Glutamatergic neuron (in vitro differentiated cells): ENCODE measurements around the gene DYNC2H1. TPM values are rescaled to one million over a fixed set of nuclear protein-coding genes. Genes with fewer than 3 reads are reported as not detected.

Source experiments
- DNase-seq: peaks from one replicate; pipeline ENCODE4 v3.0.0; 2022
- H3K27ac Mint-ChIP-seq: one replicate; pipeline ENCODE4 v1.8.0; 2020; ENCODE audit warnings: mild to moderate bottlenecking, mixed read lengths, inconsistent platforms; ENCODE audit not compliant: unreplicated experiment
- H3K27me3 Mint-ChIP-seq: one replicate; pipeline ENCODE4 v1.8.0; 2020; ENCODE audit warnings: mild to moderate bottlenecking, moderate library complexity, mixed read lengths, inconsistent platforms; ENCODE audit not compliant: unreplicated experiment
- H3K36me3 Mint-ChIP-seq: one replicate; pipeline ENCODE4 v1.8.0; 2020; ENCODE audit warnings: mild to moderate bottlenecking, mixed read lengths, inconsistent platforms; ENCODE audit not compliant: unreplicated experiment
- H3K4me1 Mint-ChIP-seq: one replicate; pipeline ENCODE4 v1.8.0; 2020; ENCODE audit warnings: mild to moderate bottlenecking, low read depth, mixed read lengths, inconsistent platforms; ENCODE audit not compliant: unreplicated experiment
- H3K4me3 Mint-ChIP-seq: one replicate; pipeline ENCODE4 v1.8.0; 2020; ENCODE audit warnings: mild to moderate bottlenecking, mixed read lengths, inconsistent platforms; ENCODE audit not compliant: unreplicated experiment
- H3K9me3 Mint-ChIP-seq: one replicate; pipeline ENCODE4 v1.8.0; 2020; ENCODE audit warnings: mild to moderate bottlenecking, moderate library complexity, mixed read lengths, inconsistent platforms; ENCODE audit not compliant: unreplicated experiment
- total RNA-seq: library from RNA; stranded (reverse); fragmentation: NEBNext Ultra II Directional; extraction: Animal tissue kit (Norgen Biotek cat#: 25700); gene quantifications from one replicate; pipeline ENCODE4 v1.2.1, GENCODE V29; 2021; ENCODE audit not compliant: unreplicated experiment
- TF ChIP-seq, protein P1 (sequence below): fragments of 200-600 bp; sonication (generic); IDR thresholded peaks from one replicate; pipeline ENCODE4 v1.5.0; 2021; ENCODE audit not compliant: partially characterized antibody, unreplicated experiment

The DYNC2H1 gene
- total RNA-seq, 1 donor from 2014 or later: 9.7 TPM

DNA sequence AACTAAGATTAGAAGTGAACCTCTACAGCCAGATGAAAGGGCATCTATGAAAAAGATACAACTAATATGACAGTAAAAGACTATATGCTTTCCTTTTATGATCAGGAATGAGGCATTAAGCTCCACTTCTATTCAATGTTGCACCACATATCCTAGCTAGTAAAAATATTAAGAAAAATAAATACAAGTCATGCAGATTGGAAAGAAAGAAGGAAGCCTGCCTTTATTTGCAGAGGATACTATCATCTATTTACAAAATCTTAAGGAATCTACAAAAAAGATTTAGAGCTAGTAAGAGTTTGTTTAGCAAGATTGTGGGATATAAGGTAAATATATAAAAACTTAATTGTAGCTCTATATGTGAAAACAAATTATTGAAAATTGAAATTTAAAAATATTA is 308.8 kb downstream of the DYNC2H1 start:
- Mint-ChIP-seq H3K4me1 (no peaks in the 10 kb centered on the region), H3K27me3 (no peaks in the 10 kb centered on the region), H3K27ac (no peak overlapping the region), H3K9me3 (peaks cover 2% of the 10 kb centered on the region), H3K36me3 (no peaks in the 10 kb centered on the region), H3K4me3 (no peak overlapping the region)
- TF ChIP-seq, protein P1, sequence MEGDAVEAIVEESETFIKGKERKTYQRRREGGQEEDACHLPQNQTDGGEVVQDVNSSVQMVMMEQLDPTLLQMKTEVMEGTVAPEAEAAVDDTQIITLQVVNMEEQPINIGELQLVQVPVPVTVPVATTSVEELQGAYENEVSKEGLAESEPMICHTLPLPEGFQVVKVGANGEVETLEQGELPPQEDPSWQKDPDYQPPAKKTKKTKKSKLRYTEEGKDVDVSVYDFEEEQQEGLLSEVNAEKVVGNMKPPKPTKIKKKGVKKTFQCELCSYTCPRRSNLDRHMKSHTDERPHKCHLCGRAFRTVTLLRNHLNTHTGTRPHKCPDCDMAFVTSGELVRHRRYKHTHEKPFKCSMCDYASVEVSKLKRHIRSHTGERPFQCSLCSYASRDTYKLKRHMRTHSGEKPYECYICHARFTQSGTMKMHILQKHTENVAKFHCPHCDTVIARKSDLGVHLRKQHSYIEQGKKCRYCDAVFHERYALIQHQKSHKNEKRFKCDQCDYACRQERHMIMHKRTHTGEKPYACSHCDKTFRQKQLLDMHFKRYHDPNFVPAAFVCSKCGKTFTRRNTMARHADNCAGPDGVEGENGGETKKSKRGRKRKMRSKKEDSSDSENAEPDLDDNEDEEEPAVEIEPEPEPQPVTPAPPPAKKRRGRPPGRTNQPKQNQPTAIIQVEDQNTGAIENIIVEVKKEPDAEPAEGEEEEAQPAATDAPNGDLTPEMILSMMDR: no peak
- no peak for DNase-seq

- no peaks in the 10 kb centered on the region for H3K36me3 Mint-ChIP-seq
- H3K27me3 Mint-ChIP-seq: no peaks in the 10 kb centered on the region
- no peaks in the 10 kb centered on the region for H3K4me1 Mint-ChIP-seq
- TF ChIP-seq, protein P1: no peak
- DNase-seq: no peak
- H3K9me3 Mint-ChIP-seq: peaks cover 2% of the 10 kb centered on the region
- no peak overlapping the region for H3K27ac Mint-ChIP-seq
- H3K4me3 Mint-ChIP-seq: no peak overlapping the region
These were observed 311.4 kb downstream of the DYNC2H1 start for GRCh38 chr11:103420593-103420992.

DNA sequence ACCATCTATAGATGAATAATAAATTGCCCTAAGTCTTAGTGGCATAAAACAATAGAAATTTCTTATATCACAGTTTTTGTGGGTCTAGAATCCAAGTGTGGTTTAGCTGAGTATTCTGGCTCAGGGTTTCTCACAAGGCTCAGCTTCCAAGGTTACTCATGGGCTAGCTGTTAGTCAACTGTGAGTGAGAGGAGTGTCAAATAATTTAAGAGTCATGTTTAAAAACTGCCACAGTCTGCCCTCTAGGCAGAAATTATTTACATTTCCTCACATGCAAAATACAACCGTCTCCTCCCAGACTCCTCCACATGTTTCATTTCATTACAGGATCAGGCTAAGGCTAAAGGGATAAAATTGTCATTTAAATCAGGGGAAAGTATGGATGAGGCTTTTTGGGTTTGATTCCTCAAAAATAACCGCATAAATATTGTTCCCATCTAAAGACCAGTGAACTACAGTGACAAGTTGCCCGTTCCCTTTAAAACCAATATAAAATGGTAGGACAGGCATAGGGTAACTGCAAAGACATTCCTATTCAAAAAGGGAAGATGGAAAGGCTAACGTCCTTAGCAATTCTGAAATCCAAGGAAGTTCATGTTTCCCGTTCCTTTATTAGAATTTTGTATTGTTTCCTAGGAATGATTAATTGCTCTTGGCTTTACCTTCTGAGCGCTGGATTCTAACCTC is 324.3 kb downstream of the DYNC2H1 start:
- TF ChIP-seq, protein P1: no peak
- no peaks in the 10 kb centered on the region for H3K9me3 Mint-ChIP-seq
- H3K4me1 Mint-ChIP-seq: no peaks in the 10 kb centered on the region
- H3K27me3 Mint-ChIP-seq: no peaks in the 10 kb centered on the region
- DNase-seq: no peak
- no peak overlapping the region for H3K4me3 Mint-ChIP-seq
- H3K36me3 Mint-ChIP-seq: no peaks in the 10 kb centered on the region
- H3K27ac Mint-ChIP-seq: no peak overlapping the region

DNA sequence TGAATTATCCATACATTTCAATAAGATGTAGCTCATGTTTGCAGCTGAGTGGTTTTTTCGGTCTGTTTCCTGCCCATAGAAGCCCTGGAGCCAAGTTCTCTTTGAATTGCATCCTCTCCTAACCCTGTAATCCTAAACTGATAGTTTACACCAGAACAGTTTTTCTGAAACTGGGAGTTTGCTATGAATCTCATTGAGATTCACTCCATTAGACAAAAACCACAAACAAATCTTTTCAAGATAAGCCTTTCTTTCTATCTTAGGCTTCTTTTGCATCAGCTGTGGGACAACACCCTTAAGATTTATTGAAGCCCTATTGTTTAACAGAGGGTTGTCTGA is 324.8 kb downstream of the DYNC2H1 start:
- H3K27ac Mint-ChIP-seq: no peak overlapping the region
- no peaks in the 10 kb centered on the region for H3K36me3 Mint-ChIP-seq
- TF ChIP-seq, protein P1: no peak
- H3K4me1 Mint-ChIP-seq: no peaks in the 10 kb centered on the region
- no peaks in the 10 kb centered on the region for H3K9me3 Mint-ChIP-seq
- H3K27me3 Mint-ChIP-seq: no peaks in the 10 kb centered on the region
- H3K4me3 Mint-ChIP-seq: no peak overlapping the region
- no peak for DNase-seq

GRCh38 chr11:103436131-103436770 is 327.0 kb downstream of the DYNC2H1 start:
- DNase-seq: no peak
- Mint-ChIP-seq H3K27ac (no peak overlapping the region), H3K4me3 (no peak overlapping the region), H3K4me1 (no peaks in the 10 kb centered on the region), H3K27me3 (no peaks in the 10 kb centered on the region), H3K36me3 (no peaks in the 10 kb centered on the region), H3K9me3 (no peaks in the 10 kb centered on the region)
- TF ChIP-seq, protein P1: no peak
